ENCODE measurements around the gene CCNG1. TPM values are rescaled to one million over a fixed set of nuclear protein-coding genes. Genes with fewer than 3 reads are reported as not detected.
"Not testable (repeated sequence)": the region's sequence is repeated elsewhere in the genome, so short reads cannot be mapped to it uniquely, and the experiment has no call there.

The CCNG1 gene
- total RNA-seq, 1 donor from 2014 or later, result 450 TPM

GRCh38 chr5:163444526-163444925, 7.1 kb downstream of the CCNG1 start:
- DNase-seq (ENCODE audit: low read depth), result no peak

- no peak for DNase-seq (ENCODE audit: low read depth)
Observed at GRCh38 chr5:163445345-163445744, 8.0 kb downstream of the CCNG1 start.

- no peak for DNase-seq (ENCODE audit: low read depth)
Observed at GRCh38 chr5:163447191-163447590, 9.8 kb downstream of the CCNG1 start.

- DNase-seq (ENCODE audit: low read depth), result no peak
Observed at GRCh38 chr5:163447875-163448274, 10.5 kb downstream of the CCNG1 start.

- no peak for DNase-seq (ENCODE audit: low read depth)
Observed at GRCh38 chr5:163448491-163448890, 11.1 kb downstream of the CCNG1 start.

- no peak for DNase-seq (ENCODE audit: low read depth)
Observed at GRCh38 chr5:163451489-163451888, 14.1 kb downstream of the CCNG1 start.

GRCh38 chr5:163453705-163454104, 16.3 kb downstream of the CCNG1 start:
- no peak for DNase-seq (ENCODE audit: low read depth)

GRCh38 chr5:163455406-163455805, 18.0 kb downstream of the CCNG1 start:
- DNase-seq (ENCODE audit: low read depth), result not testable (repeated sequence)

- no peak for DNase-seq (ENCODE audit: low read depth)
Observed at GRCh38 chr5:163456029-163456589, 18.7 kb downstream of the CCNG1 start.

GRCh38 chr5:163456840-163457239, 19.4 kb downstream of the CCNG1 start:
- DNase-seq (ENCODE audit: low read depth), result no peak

GRCh38 chr5:163458778-163459385, 21.5 kb downstream of the CCNG1 start:
- no peak for DNase-seq (ENCODE audit: low read depth)

GRCh38 chr5:163459462-163459818, 22.0 kb downstream of the CCNG1 start:
- peak; percentile 51 for DNase-seq (ENCODE audit: low read depth)

- peak; percentile 98 for DNase-seq (ENCODE audit: low read depth)
Observed at GRCh38 chr5:163459819-163460561, 22.6 kb downstream of the CCNG1 start, which contains the start of gene NUDCD2. Gene NUDCD2, minus strand, starts transcription at chr5:163460102. Its CDS starts 52 bp downstream, at chr5:163460050.

GRCh38 chr5:163460562-163461171, 23.3 kb downstream of the CCNG1 start, which contains the start of gene HMMR:
Gene HMMR, plus strand, starts transcription at chr5:163460632. Its CDS starts 61 bp downstream, at chr5:163460693.
- DNase-seq (ENCODE audit: low read depth), result peak; percentile 44

- DNase-seq (ENCODE audit: low read depth), result no peak
Observed at GRCh38 chr5:163463063-163463435, 25.7 kb downstream of the CCNG1 start.

GRCh38 chr5:163467682-163468081, 30.3 kb downstream of the CCNG1 start:
- no peak for DNase-seq (ENCODE audit: low read depth)

GRCh38 chr5:163473635-163474243, 36.3 kb downstream of the CCNG1 start:
- peak; percentile 42 for DNase-seq (ENCODE audit: low read depth)

GRCh38 chr5:163475411-163475810, 38.0 kb downstream of the CCNG1 start:
- no peak for DNase-seq (ENCODE audit: low read depth)

- peak; percentile 43 for DNase-seq (ENCODE audit: low read depth)
Observed at GRCh38 chr5:163478126-163478981, 41.0 kb downstream of the CCNG1 start.

GRCh38 chr5:163478982-163479271, 41.5 kb downstream of the CCNG1 start:
- DNase-seq (ENCODE audit: low read depth), result no peak

GRCh38 chr5:163489055-163489744, 51.8 kb downstream of the CCNG1 start:
- peak; percentile 44 for DNase-seq (ENCODE audit: low read depth)
